H1 (cell line): ENCODE measurements around the gene MOB3B. TPM values are rescaled to one million over a fixed set of nuclear protein-coding genes. Genes with fewer than 3 reads are reported as not detected.

Experiments
- CTCF ChIA-PET: fragments of 300-600 bp; sonication (Branson Sonifier 250); formaldehyde crosslinking; loops from one replicate; lab custom pipeline; 2021; ENCODE audit not compliant: partially characterized antibody; lab: Charles Lee
- POLR2A ChIA-PET: fragments of 300-600 bp; sonication (Branson Sonifier 250); formaldehyde crosslinking; loops from one replicate; lab custom pipeline; 2021; ENCODE audit warnings: inconsistent platforms; ENCODE audit not compliant: partially characterized antibody; lab: Charles Lee
- DNase-seq, 2 experiments: peaks; one replicate each; pipeline versions ENCODE4 v3.0.0 to v3.0.0-alpha.2; 2010 to 2022; ENCODE audit warnings: low spot score in 2 of 2, low read depth in 1 of 2, mixed read lengths in 1 of 2
- FAIRE-seq: peaks from 2 replicates; lab custom pipeline; 2011; peaks lifted over from hg19 to GRCh38; lab: Jason Lieb, UNC
- H2AFZ ChIP-seq: 2 replicates; pipeline ENCODE4 v1.8.1; 2012; ENCODE audit warnings: low read length, inconsistent platforms
- H2AK5ac ChIP-seq: 2 replicates; pipeline ENCODE4 v1.6.1; 2013; ENCODE audit warnings: low read depth, low read length
- H2BK120ac ChIP-seq: replicated peaks from 2 replicates; pipeline ENCODE3; 2013; ENCODE audit warnings: low read depth, low read length, inconsistent platforms
- H2BK12ac ChIP-seq: 2 replicates; pipeline ENCODE4 v1.6.1; 2013; ENCODE audit warnings: low read depth, low read length
- H2BK15ac ChIP-seq: 2 replicates; pipeline ENCODE4 v1.6.1; 2013; ENCODE audit warnings: low read length
- H2BK20ac ChIP-seq: 2 replicates; pipeline ENCODE4 v1.6.1; 2013; ENCODE audit warnings: low read length
- H2BK5ac ChIP-seq: 2 replicates; pipeline ENCODE4 v1.6.1; 2013; ENCODE audit warnings: low read depth, low read length
- H3K14ac ChIP-seq: 2 replicates; pipeline ENCODE4 v1.6.1; 2013; ENCODE audit warnings: inconsistent platforms; ENCODE audit not compliant: insufficient read length
- H3K18ac ChIP-seq: 2 replicates; pipeline ENCODE4 v1.6.1; 2013; ENCODE audit warnings: low read length; ENCODE audit errors: extremely low read depth
- H3K23ac ChIP-seq: 2 replicates; pipeline ENCODE4 v1.6.1; 2013; ENCODE audit warnings: inconsistent platforms; ENCODE audit not compliant: insufficient read length
- H3K23me2 ChIP-seq: 2 replicates; pipeline ENCODE4 v1.6.1; 2013; ENCODE audit warnings: low read depth, low read length
- H3K27ac ChIP-seq: 2 replicates; pipeline ENCODE4 v1.6.1; 2011; ENCODE audit warnings: low read depth, low read length, inconsistent platforms
- H3K27me3 ChIP-seq, 4 experiments: replicated peaks in 1 of 4; 1 replicate in 1 of 4; 2 replicates in 3 of 4; pipeline versions ENCODE4 v1.6.1 to v1.8.1; 2011 to 2013; ENCODE audit warnings: low read length in 3 of 4, mild to moderate bottlenecking in 3 of 4, inconsistent platforms in 2 of 4, mixed read lengths in 2 of 4, moderate library complexity in 1 of 4; ENCODE audit not compliant: control insufficient read depth in 3 of 4, insufficient read depth in 3 of 4; ENCODE audit errors: extremely low read depth in 1 of 4
- H3K36me3 ChIP-seq, 4 experiments: 2 replicates each; pipeline versions ENCODE4 v1.6.1 to v1.8.1; 2011 to 2013; ENCODE audit warnings: mild to moderate bottlenecking in 4 of 4, low read length in 3 of 4, moderate library complexity in 2 of 4, control low read depth in 1 of 4, inconsistent platforms in 1 of 4; ENCODE audit not compliant: insufficient read depth in 4 of 4, control insufficient read depth in 2 of 4
- H3K4ac ChIP-seq: replicated peaks from 2 replicates; pipeline ENCODE3; 2013; ENCODE audit warnings: low read length, low read depth, mixed read lengths, inconsistent platforms; ENCODE audit not compliant: insufficient read length
- H3K4me1 ChIP-seq, 4 experiments: replicated peaks in 1 of 4; 1 replicate in 1 of 4; 2 replicates in 3 of 4; pipeline versions ENCODE4 v1.6.1 to v1.8.1; 2011 to 2013; ENCODE audit warnings: low read length in 3 of 4, inconsistent platforms in 2 of 4, mixed read lengths in 1 of 4; ENCODE audit not compliant: insufficient read depth in 4 of 4, control insufficient read depth in 3 of 4
- H3K4me2 ChIP-seq, 2 experiments: 2 replicates each; pipeline versions ENCODE4 v1.6.1 to v1.8.1; 2011 to 2013; ENCODE audit warnings: low read depth in 2 of 2, low read length in 2 of 2, control low read depth in 1 of 2, inconsistent platforms in 1 of 2, mild to moderate bottlenecking in 1 of 2; ENCODE audit not compliant: insufficient read depth in 1 of 2
- H3K4me3 ChIP-seq, 4 experiments: fragments of 200-600, 300-600 bp in 1 of 4; sonication (generic), shearing (Covaris generic), sonication (Bioruptor Twin) in 1 of 4; 2 replicates each; pipeline versions ENCODE4 v1.5.1 to v1.8.1; 2011 to 2016; ENCODE audit warnings: low read length in 4 of 4, low read depth in 3 of 4, control low read depth in 2 of 4, inconsistent platforms in 2 of 4, mild to moderate bottlenecking in 2 of 4, mixed read lengths in 1 of 4, moderate library complexity in 1 of 4; ENCODE audit not compliant: insufficient read depth in 2 of 4; ENCODE audit errors: extremely low read depth in 1 of 4
- H3K56ac ChIP-seq: replicated peaks from 2 replicates; pipeline ENCODE3; 2013; ENCODE audit warnings: low read depth, mild to moderate bottlenecking, mixed read lengths, low read length, inconsistent platforms; ENCODE audit not compliant: insufficient read length
- H3K79me1 ChIP-seq: 2 replicates; pipeline ENCODE4 v1.6.1; 2013; ENCODE audit warnings: low read depth, low read length, control low read depth
- H3K79me2 ChIP-seq, 2 experiments: 2 replicates each; pipeline versions ENCODE4 v1.6.1 to v1.8.1; 2012 to 2013; ENCODE audit warnings: low read length in 2 of 2, mild to moderate bottlenecking in 2 of 2, inconsistent platforms in 1 of 2; ENCODE audit not compliant: insufficient read depth in 2 of 2, control insufficient read depth in 1 of 2
- H3K9ac ChIP-seq, 4 experiments: replicated peaks in 1 of 4; 1 replicate in 1 of 4; 2 replicates in 3 of 4; pipeline versions ENCODE4 v1.6.1 to v1.8.1; 2011 to 2013; ENCODE audit warnings: low read depth in 3 of 4, low read length in 3 of 4, control low read depth in 2 of 4, mild to moderate bottlenecking in 2 of 4, moderate library complexity in 2 of 4, inconsistent platforms in 1 of 4; ENCODE audit errors: extremely low read depth in 1 of 4
- H3K9me3 ChIP-seq, 2 experiments: 2 replicates each; pipeline versions ENCODE4 v1.6.1 to v1.8.1; 2012 to 2013; ENCODE audit warnings: mild to moderate bottlenecking in 2 of 2, moderate library complexity in 2 of 2, control low read depth in 1 of 2, inconsistent platforms in 1 of 2, low read depth in 1 of 2, low read length in 1 of 2, mixed read lengths in 1 of 2; ENCODE audit not compliant: insufficient read depth in 2 of 2
- H4K20me1 ChIP-seq, 2 experiments: replicated peaks in 1 of 2; 2 replicates each; pipeline versions ENCODE3 to v1.8.1; 2011 to 2013; ENCODE audit warnings: inconsistent platforms in 2 of 2, low read length in 2 of 2, mild to moderate bottlenecking in 1 of 2; ENCODE audit not compliant: insufficient read depth in 2 of 2, control insufficient read depth in 1 of 2
- H4K5ac ChIP-seq: 2 replicates; pipeline ENCODE4 v1.6.1; 2013; ENCODE audit warnings: low read length, low read depth, mixed read lengths, inconsistent platforms; ENCODE audit not compliant: insufficient read length
- H4K8ac ChIP-seq: 2 replicates; pipeline ENCODE4 v1.8.0; 2013; ENCODE audit warnings: mild to moderate bottlenecking, moderate library complexity, low read length, inconsistent platforms; ENCODE audit not compliant: insufficient read depth; ENCODE audit errors: extremely low read depth
- H4K91ac ChIP-seq: replicated peaks from 2 replicates; pipeline ENCODE3; 2013; ENCODE audit warnings: low read length, mixed read lengths, inconsistent platforms; ENCODE audit not compliant: insufficient read length
- BCL11A ChIP-seq, 2 experiments: IDR thresholded peaks; one replicate each; pipeline ENCODE4 v1.6.1; 2011; ENCODE audit warnings: low read depth in 2 of 2, low read length in 2 of 2, mild to moderate bottlenecking in 2 of 2
- CEBPB ChIP-seq: IDR thresholded peaks from 2 replicates; pipeline ENCODE4 v1.6.1; 2012; ENCODE audit warnings: low read depth, low read length
- CHD1 ChIP-seq: IDR thresholded peaks from 2 replicates; pipeline ENCODE4 v1.6.1; 2012; ENCODE audit warnings: low read depth, low read length, improper control_type of control experiment
- CREB1 ChIP-seq: IDR thresholded peaks from 2 replicates; pipeline ENCODE4 v1.6.1; 2012; ENCODE audit warnings: inconsistent platforms
- GTF2F1 ChIP-seq: IDR thresholded peaks from 2 replicates; pipeline ENCODE4 v1.6.1; 2012; ENCODE audit warnings: low read depth, low read length, improper control_type of control experiment, borderline replicate concordance
- KDM5A ChIP-seq: fragments of 200-600 bp; IDR thresholded peaks from 2 replicates; pipeline ENCODE4 v1.7.1; 2012; ENCODE audit warnings: mild to moderate bottlenecking, low read length, inconsistent platforms, mixed read lengths
- MAFK ChIP-seq: IDR thresholded peaks from 2 replicates; pipeline ENCODE4 v1.6.1; 2012; ENCODE audit warnings: low read depth, mild to moderate bottlenecking, improper control_type of control experiment, low read length
- RBBP5 ChIP-seq: IDR thresholded peaks from 2 replicates; pipeline ENCODE4 v1.7.1; 2012; ENCODE audit warnings: low read depth, mild to moderate bottlenecking, inconsistent platforms, low read length, moderate library complexity, borderline replicate concordance
- SRF ChIP-seq: IDR thresholded peaks from 2 replicates; pipeline ENCODE4 v1.6.1; 2011; ENCODE audit warnings: mild to moderate bottlenecking, low read depth, low read length, moderate library complexity
- SUZ12 ChIP-seq: fragments of 200-600 bp; sonication (generic); IDR thresholded peaks from 2 replicates; pipeline ENCODE4 v1.6.1; 2012; ENCODE audit warnings: mild to moderate bottlenecking, inconsistent platforms, low read length, moderate library complexity, mixed read lengths
- TBP ChIP-seq: IDR thresholded peaks from 2 replicates; pipeline ENCODE4 v1.6.1; 2011; ENCODE audit warnings: low read depth, low read length, improper control_type of control experiment
- TEAD4 ChIP-seq: IDR thresholded peaks from 2 replicates; pipeline ENCODE4 v1.6.1; 2012; ENCODE audit warnings: low read depth, low read length, inconsistent platforms, mixed read lengths
- YY1 ChIP-seq: IDR thresholded peaks from 2 replicates; pipeline ENCODE4 v1.6.1; 2011; ENCODE audit warnings: low read depth, mild to moderate bottlenecking, low read length
- WGBS, 2 experiments: shearing (Covaris generic) in 1 of 2; methylation state at CpG; one replicate each; pipeline versions ENCODE4 v1.1.6 to v1.1.7; 2013 to 2015; ENCODE audit warnings: low lambda C conversion rate in 2 of 2, mixed read lengths in 2 of 2, inconsistent platforms in 1 of 2, low coverage in 1 of 2, missing lambda C conversion rate in 1 of 2; ENCODE audit not compliant: insufficient replicate concordance in 2 of 2, insufficient coverage in 1 of 2, insufficient read length in 1 of 2; ENCODE audit errors: extremely low coverage in 1 of 2, missing lambda C conversion rate in 1 of 2; 5-methylcytosine and 5-hydroxymethylcytosine counted together
- polyA plus RNA-seq, 7 experiments: library from polyadenylated mRNA; depleted of rRNA in 3 of 7; stranded (reverse) in 5 of 7; unstranded in 2 of 7; fragments of >200 nt in 5 of 7; fragments of 200-250 nt in 2 of 7; gene quantifications; 1 replicate in 5 of 7; 2 replicates in 1 of 7; 4 replicates in 1 of 7; pipeline versions ENCODE4 v1.2.1 to v1.2.3, GENCODE V29; 2011 to 2013; ENCODE audit warnings: missing spikeins in 2 of 7, mixed read lengths in 2 of 7
- total RNA-seq: library from RNA; stranded (reverse); fragmentation: NEBNext Ultra II Directional; extraction: Animal tissue kit (Norgen Biotek cat#: 25700); gene quantifications from 2 replicates; pipeline ENCODE4 v1.2.1, GENCODE V29; 2021
- TF ChIP-seq, protein P1 (sequence below): IDR thresholded peaks from 2 replicates; pipeline ENCODE4 v1.6.1; 2011; ENCODE audit warnings: low read depth, mild to moderate bottlenecking, low read length; ENCODE audit not compliant: insufficient read depth

Gene MOB3B
- total and polyA plus RNA-seq, 2 of the 8 experiments (the other 6 are each of a cell fraction or from before 2014, with no cell fraction given) = 12.7 to 16.1 TPM

DNA sequence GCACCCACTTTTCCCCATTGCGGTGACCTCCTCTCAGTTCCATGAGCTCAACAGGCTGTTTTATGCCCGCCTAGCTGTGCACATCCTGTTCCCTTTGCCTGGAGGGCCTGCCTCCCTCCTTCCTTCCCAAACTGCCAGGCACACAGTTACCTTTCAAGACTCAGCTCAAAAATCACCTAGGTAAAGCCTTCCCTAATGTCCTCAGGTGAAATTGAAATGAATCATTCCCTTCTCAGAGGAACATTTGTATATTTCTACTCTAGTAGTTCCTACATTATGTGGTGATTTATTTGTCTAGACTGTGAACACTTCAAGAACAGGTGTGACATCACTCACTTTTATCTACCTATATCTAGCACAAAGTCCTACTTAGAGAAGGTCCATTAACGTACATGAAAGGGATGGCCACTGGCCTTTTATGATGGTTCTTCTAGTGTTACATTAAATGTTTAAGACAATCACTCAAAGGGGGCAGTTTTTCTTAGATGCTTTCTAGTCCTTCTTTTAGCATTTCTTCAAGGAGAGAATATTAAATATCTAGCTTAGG, 129.2 kb downstream of the MOB3B start:
- Histone ChIP-seq H2AFZ (no peak overlapping the region), H2BK5ac (no peak overlapping the region), H2BK12ac (no peak overlapping the region), H2BK120ac (no peak overlapping the region), H3K36me3 (no peaks in the 10 kb centered on the region), H3K18ac (no peak overlapping the region), H3K23ac (no peak overlapping the region), H3K4me2 (no peak overlapping the region), H3K56ac (no peak overlapping the region), H4K8ac (no peak overlapping the region), H2BK20ac (no peak overlapping the region), H2AK5ac (no peak overlapping the region; the same call in 1 of the 2 replicates), H3K27me3 (no peaks in the 10 kb centered on the region), H3K4me1 (peaks cover 7 to 12% (median 9%) of the 10 kb centered on the region in 4 experiments; a peak in 5 of 7 replicates), H2BK15ac (no peak overlapping the region), H3K23me2 (no peaks in the 10 kb centered on the region), H4K91ac (no peak overlapping the region), H3K9ac (no peak overlapping the region), H4K5ac (no peak overlapping the region), H4K20me1 (no peaks in the 10 kb centered on the region), H3K14ac (no peak overlapping the region), H3K79me2 (no peaks in the 10 kb centered on the region; a peak in 1 of 4 replicates), H3K79me1 (no peaks in the 10 kb centered on the region), H3K27ac (no peak overlapping the region), H3K9me3 (no peaks in the 10 kb centered on the region), H3K4ac (no peak overlapping the region), H3K4me3 (no peak overlapping the region)
- WGBS, 2 experiments = 86% methylated on average over 3 of the region's 3 CpGs; no CpG with 5 or more reads in 1 of the 2 experiments
- POLR2A ChIA-PET = no interaction called here
- no peak for DNase-seq
- no peak for FAIRE-seq
- CTCF ChIA-PET = interaction anchor here (1.3 to 1.5 kb wide), 2 partner anchors 13 to 88 kb away, joined by 4 to 5 read pairs; no protein-coding TSS in a partner anchor
- TF ChIP-seq TBP = no peak
- TF ChIP-seq TEAD4 = no peak
- no peak for TF ChIP-seq CHD1
- TF ChIP-seq RBBP5 = no peak
- TF ChIP-seq MAFK = no peak
- no peak for TF ChIP-seq BCL11A (IDR thresholded peaks at IDR 0.05; ENCODE audit: low read depth in 2 of 2, low read length in 2 of 2)
- no peak for TF ChIP-seq CEBPB
- TF ChIP-seq SRF = no peak
- no peak for TF ChIP-seq KDM5A
- TF ChIP-seq, protein P1, sequence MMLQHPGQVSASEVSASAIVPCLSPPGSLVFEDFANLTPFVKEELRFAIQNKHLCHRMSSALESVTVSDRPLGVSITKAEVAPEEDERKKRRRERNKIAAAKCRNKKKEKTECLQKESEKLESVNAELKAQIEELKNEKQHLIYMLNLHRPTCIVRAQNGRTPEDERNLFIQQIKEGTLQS = no peak
- TF ChIP-seq CREB1 = no peak
- no peak for TF ChIP-seq SUZ12
- TF ChIP-seq YY1 = no peak
- no peak for TF ChIP-seq GTF2F1
